GM23248 (cell line): ENCODE data around the gene PIWIL4.

Source experiments
- EZH2 ChIP-seq: fragments of 200-600 bp; sonication (generic); IDR thresholded peaks from 2 replicates; pipeline ENCODE4 v1.6.1; 2018; ENCODE audit warnings: antibody characterized with exemption, mild to moderate bottlenecking; ENCODE audit not compliant: insufficient read depth, poor library complexity, severe bottlenecking
- EZH2phosphoT487 ChIP-seq: fragments of 200-600 bp; sonication (generic); IDR thresholded peaks from 2 replicates; pipeline ENCODE4 v1.6.1; 2018; ENCODE audit warnings: antibody characterized with exemption, moderate library complexity, mild to moderate bottlenecking, low read depth; ENCODE audit not compliant: insufficient read depth

DNA sequence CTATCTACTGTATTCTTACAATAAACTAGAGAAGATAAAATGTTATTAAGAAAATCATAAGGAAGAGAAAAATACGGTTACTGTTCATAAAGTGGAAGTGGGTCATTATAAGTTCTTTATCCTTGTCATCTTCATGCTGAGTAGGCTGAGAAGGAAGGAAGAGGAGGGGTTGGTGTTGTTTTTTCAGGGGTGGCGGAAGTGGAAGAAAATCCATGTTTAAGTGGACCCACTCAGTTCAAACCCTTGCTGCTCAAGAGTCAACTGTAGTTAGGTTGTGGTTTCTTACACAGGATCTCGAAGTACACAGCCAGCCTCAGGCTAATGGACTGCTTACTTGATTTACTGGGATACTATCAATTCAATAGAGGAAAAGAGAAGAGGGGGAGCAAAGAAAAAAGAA, 63.1 kb downstream of the PIWIL4 start:
- TF ChIP-seq EZH2 (no peak), EZH2phosphoT487 (no peak)
